WTC11 (cell line): ENCODE results near the gene UBXN11. TPM values are rescaled to one million over a fixed set of nuclear protein-coding genes. Genes with fewer than 3 reads are reported as not detected.

Source experiments
- AR ChIP-seq: fragments of 250-450 bp; sonication (Bioruptor Pico); IDR thresholded peaks from 2 replicates; pipeline ENCODE4 v1.9.0; 2021; ENCODE audit warnings: mild to moderate bottlenecking
- ARID4B ChIP-seq: sonication (generic); formaldehyde crosslinking; IDR thresholded peaks from 2 replicates; pipeline ENCODE4 v1.8.0; 2023; ENCODE audit warnings: missing genetic modification reagents, mild to moderate bottlenecking, borderline replicate concordance
- ATF1 ChIP-seq: sonication (generic); formaldehyde crosslinking; IDR thresholded peaks from 2 replicates; pipeline ENCODE4 v1.8.1; 2023; ENCODE audit warnings: mild to moderate bottlenecking, moderate library complexity, missing genetic modification reagents
- CREM ChIP-seq: sonication (generic); formaldehyde crosslinking; IDR thresholded peaks from 2 replicates; pipeline ENCODE4 v1.8.1; 2022; ENCODE audit warnings: mild to moderate bottlenecking, missing genetic modification reagents, moderate library complexity
- ETV6 ChIP-seq: sonication (generic); formaldehyde crosslinking; IDR thresholded peaks from 2 replicates; pipeline ENCODE4 v1.8.1; 2022; ENCODE audit warnings: mild to moderate bottlenecking, missing genetic modification reagents
- FOXK1 ChIP-seq: sonication (generic); formaldehyde crosslinking; IDR thresholded peaks from 2 replicates; pipeline ENCODE4 v1.8.0; 2022; ENCODE audit warnings: mild to moderate bottlenecking, moderate library complexity, missing genetic modification reagents
- FOXP1 ChIP-seq: sonication (generic); formaldehyde crosslinking; IDR thresholded peaks from 2 replicates; pipeline ENCODE4 v1.8.0; 2022; ENCODE audit warnings: missing genetic modification reagents, mild to moderate bottlenecking, moderate library complexity, borderline replicate concordance
- FOXP4 ChIP-seq: sonication (generic); formaldehyde crosslinking; IDR thresholded peaks from 2 replicates; pipeline ENCODE4 v1.8.0; 2022; ENCODE audit warnings: mild to moderate bottlenecking, missing genetic modification reagents
- GABPB1 ChIP-seq: sonication (generic); formaldehyde crosslinking; IDR thresholded peaks from 2 replicates; pipeline ENCODE4 v1.8.1; 2023; ENCODE audit warnings: mild to moderate bottlenecking, missing genetic modification reagents
- GRHL2 ChIP-seq: fragments of 250-450 bp; sonication (Bioruptor Pico); IDR thresholded peaks from 2 replicates; pipeline ENCODE4 v1.8.0; 2022; ENCODE audit warnings: mild to moderate bottlenecking, moderate library complexity; ENCODE audit not compliant: insufficient replicate concordance, severe bottlenecking
- HMGA2 ChIP-seq: fragments of 250-450 bp; sonication (Bioruptor Pico); IDR thresholded peaks from 2 replicates; pipeline ENCODE4 v1.4.0; 2021; ENCODE audit warnings: mild to moderate bottlenecking, moderate library complexity
- IRF2 ChIP-seq: sonication (generic); formaldehyde crosslinking; IDR thresholded peaks from 2 replicates; pipeline ENCODE4 v1.8.0; 2022; ENCODE audit warnings: low read depth, missing genetic modification reagents, borderline replicate concordance
- JUN ChIP-seq: sonication (generic); formaldehyde crosslinking; IDR thresholded peaks from 2 replicates; pipeline ENCODE4 v1.8.0; 2023; ENCODE audit warnings: mild to moderate bottlenecking, missing genetic modification reagents
- MAX ChIP-seq: sonication (generic); formaldehyde crosslinking; IDR thresholded peaks from 2 replicates; pipeline ENCODE4 v1.8.0; 2022; ENCODE audit warnings: mild to moderate bottlenecking, missing genetic modification reagents
- NR3C1 ChIP-seq: sonication (generic); formaldehyde crosslinking; conservative IDR thresholded peaks from 2 replicates; pipeline ENCODE4 v1.8.1; 2023; ENCODE audit warnings: low read depth, mild to moderate bottlenecking, missing genetic modification reagents
- RELA ChIP-seq: sonication (generic); formaldehyde crosslinking; IDR thresholded peaks from 2 replicates; pipeline ENCODE4 v1.8.1; 2022; ENCODE audit warnings: missing genetic modification reagents, mild to moderate bottlenecking, borderline replicate concordance
- RORB ChIP-seq: fragments of 250-450 bp; sonication (Bioruptor Pico); IDR thresholded peaks from 2 replicates; pipeline ENCODE4 v1.9.0; 2021; ENCODE audit warnings: mild to moderate bottlenecking
- SMAD3 ChIP-seq: sonication (generic); formaldehyde crosslinking; IDR thresholded peaks from 2 replicates; pipeline ENCODE4 v1.8.0; 2022; ENCODE audit warnings: missing genetic modification reagents, mild to moderate bottlenecking, borderline replicate concordance
- SP1 ChIP-seq: sonication (generic); formaldehyde crosslinking; conservative IDR thresholded peaks from 2 replicates; pipeline ENCODE4 v1.8.1; 2022; ENCODE audit warnings: missing genetic modification reagents
- TEAD1 ChIP-seq: sonication (generic); formaldehyde crosslinking; IDR thresholded peaks from 2 replicates; pipeline ENCODE4 v1.8.0; 2022; ENCODE audit warnings: mild to moderate bottlenecking, missing genetic modification reagents
- ZBTB43 ChIP-seq: sonication (generic); formaldehyde crosslinking; IDR thresholded peaks from 2 replicates; pipeline ENCODE4 v1.8.1; 2023; ENCODE audit warnings: mild to moderate bottlenecking, missing genetic modification reagents
- ZMAT4 ChIP-seq: fragments of 250-450 bp; sonication (Bioruptor Pico); IDR thresholded peaks from 2 replicates; pipeline ENCODE4 v1.9.0; 2021; ENCODE audit warnings: mild to moderate bottlenecking
- ZNF219 ChIP-seq: sonication (generic); formaldehyde crosslinking; IDR thresholded peaks from 2 replicates; pipeline ENCODE4 v1.8.0; 2023; ENCODE audit warnings: missing genetic modification reagents, mild to moderate bottlenecking, borderline replicate concordance
- ZNF281 ChIP-seq: sonication (generic); formaldehyde crosslinking; IDR thresholded peaks from 2 replicates; pipeline ENCODE4 v1.8.0; 2023; ENCODE audit warnings: mild to moderate bottlenecking, missing genetic modification reagents
- ZNF416 ChIP-seq: fragments of 250-450 bp; sonication (Bioruptor Pico); IDR thresholded peaks from 2 replicates; pipeline ENCODE4 v1.9.0; 2021; ENCODE audit warnings: mild to moderate bottlenecking, inconsistent platforms
- total RNA-seq: library from RNA; stranded (reverse); gene quantifications from 3 replicates; pipeline ENCODE4 v1.2.3, GENCODE V29; 2021

Gene UBXN11
- total RNA-seq, 1 experiment from 2014 or later, result 14.1 TPM

GRCh38 chr1:26233903-26234643 lies 72.4 kb downstream of the UBXN11 start, which contains the start of gene CEP85 (continued):
- TF ChIP-seq ARID4B (CRISPR knock-in tag) (peak; percentile 39; the same call in 1 of the 2 replicates), RORB (CRISPR knock-in tag) (no peak), ZMAT4 (CRISPR knock-in tag) (no peak), ETV6 (CRISPR knock-in tag) (peak; percentile 68; the same call in 1 of the 2 replicates), GABPB1 (CRISPR knock-in tag) (0 out of 2 replicates have a peak, but pooled peaks have one; percentile 10), FOXP4 (peak; percentile 50; the same call in 1 of the 2 replicates), SP1 (CRISPR knock-in tag) (peak; percentile 90), ZNF416 (CRISPR knock-in tag) (no peak), NR3C1 (no peak), FOXP1 (CRISPR knock-in tag) (peak; percentile 48; the same call in 1 of the 2 replicates), ZNF219 (CRISPR knock-in tag) (no peak), SMAD3 (CRISPR knock-in tag) (peak; percentile 16; the same call in 1 of the 2 replicates), ZBTB43 (no peak), IRF2 (no peak), RELA (CRISPR knock-in tag) (no peak), FOXK1 (CRISPR knock-in tag) (0 out of 2 replicates have a peak, but pooled peaks have one; percentile 52), GRHL2 (CRISPR knock-in tag) (no peak), HMGA2 (no peak), ATF1 (CRISPR knock-in tag) (no peak), MAX (CRISPR knock-in tag) (peak; percentile 88), JUN (CRISPR knock-in tag) (no peak), CREM (CRISPR knock-in tag) (no peak; the same call in 1 of the 2 replicates), AR (CRISPR knock-in tag) (no peak), ZNF281 (no peak), TEAD1 (CRISPR knock-in tag) (no peak)
